HG02970 (cell line): ENCODE results near the gene PROM1.

Experiments used
- ATAC-seq: cut with Tn5 transposase; IDR thresholded peaks from one replicate; pipeline ENCODE4 v1.9.1; 2021; ENCODE audit warnings: mild to moderate bottlenecking, moderate library complexity, moderate number of reproducible peaks; ENCODE audit not compliant: unreplicated experiment, low FRiP score

The PROM1 gene

DNA sequence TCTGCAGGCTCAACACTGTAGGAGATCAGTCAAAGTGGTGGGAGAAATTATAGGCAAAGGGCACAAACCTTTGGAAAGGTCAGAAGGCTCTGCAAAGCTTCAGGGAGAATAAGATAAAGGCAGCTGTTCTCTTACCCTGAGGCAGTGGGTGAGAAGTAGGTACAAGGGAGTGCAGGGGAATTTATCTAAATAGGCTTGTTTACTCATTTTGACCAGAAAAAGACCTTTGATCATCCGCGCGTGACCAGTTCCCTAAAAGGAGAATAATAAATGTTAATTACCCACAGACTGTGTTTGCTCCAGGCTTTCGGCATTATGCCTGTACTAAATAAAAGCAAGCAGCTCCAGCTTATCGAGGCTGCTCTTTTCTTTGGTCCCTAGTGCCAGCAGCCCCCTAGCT lies 130.2 kb downstream of the PROM1 start:
- no peak for ATAC-seq

GRCh38 chr4:15951781-15952180 lies 132.0 kb downstream of the PROM1 start:
- no peak for ATAC-seq

- no peak for ATAC-seq
Observed at GRCh38 chr4:15948826-15949225, 135.0 kb downstream of the PROM1 start.

DNA sequence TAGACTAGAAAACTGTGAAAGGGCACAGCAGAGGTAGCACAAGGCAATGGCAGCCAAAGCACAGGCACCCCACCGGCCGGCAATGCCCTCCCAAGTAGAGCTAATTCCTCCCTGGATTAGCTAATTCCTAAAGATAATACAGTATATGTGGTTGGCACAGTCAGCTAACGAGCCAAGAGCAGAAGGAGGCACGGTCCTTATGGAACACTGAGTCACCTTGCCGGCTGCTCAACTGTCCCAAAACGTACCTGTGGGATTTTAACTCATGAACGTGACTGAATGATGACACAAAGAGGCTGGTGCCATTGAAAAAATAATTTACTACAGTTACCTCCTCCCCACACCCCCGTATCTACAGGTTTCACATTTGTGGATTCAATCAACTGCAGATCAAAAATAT lies 136.1 kb downstream of the PROM1 start:
- no peak for ATAC-seq

DNA sequence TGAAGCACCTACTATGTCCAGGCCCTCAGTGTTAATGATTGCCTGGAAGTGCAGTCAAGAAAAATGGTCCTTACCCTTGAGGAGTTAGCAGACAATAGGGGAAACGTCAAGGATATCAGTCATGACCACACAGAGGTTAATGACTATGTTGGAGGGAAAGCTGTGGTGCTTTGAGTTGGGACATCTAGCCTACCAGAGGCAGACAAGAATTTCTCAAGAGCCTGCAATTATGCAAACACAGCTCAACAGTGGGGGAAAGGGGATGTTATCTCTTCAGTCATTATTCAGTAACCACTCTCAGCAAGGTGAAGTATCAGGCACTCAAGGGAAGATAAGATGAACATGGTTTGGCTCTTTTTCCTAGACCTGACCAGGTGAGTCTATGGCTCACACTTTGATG lies 138.3 kb downstream of the PROM1 start:
- ATAC-seq = no peak

DNA sequence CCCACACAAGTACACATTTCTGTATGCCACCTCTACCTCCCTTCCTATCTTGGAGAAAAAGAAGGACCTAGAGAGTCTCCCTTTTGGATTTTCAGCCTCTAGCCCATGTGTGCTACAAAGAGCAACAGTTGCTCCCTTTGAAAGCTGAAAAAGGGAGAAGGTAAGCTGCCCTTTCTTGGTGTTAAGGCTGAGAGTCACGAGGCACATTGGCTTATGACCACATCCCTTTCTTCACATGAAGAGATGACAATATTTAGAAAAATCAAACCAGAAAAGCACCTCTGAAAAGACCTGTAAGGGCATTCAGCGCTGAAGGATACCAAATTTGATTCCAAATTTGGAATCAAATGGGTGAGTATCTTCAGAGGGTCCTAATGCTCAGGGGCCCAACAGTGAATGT lies 138.9 kb downstream of the PROM1 start:
- no peak for ATAC-seq

DNA sequence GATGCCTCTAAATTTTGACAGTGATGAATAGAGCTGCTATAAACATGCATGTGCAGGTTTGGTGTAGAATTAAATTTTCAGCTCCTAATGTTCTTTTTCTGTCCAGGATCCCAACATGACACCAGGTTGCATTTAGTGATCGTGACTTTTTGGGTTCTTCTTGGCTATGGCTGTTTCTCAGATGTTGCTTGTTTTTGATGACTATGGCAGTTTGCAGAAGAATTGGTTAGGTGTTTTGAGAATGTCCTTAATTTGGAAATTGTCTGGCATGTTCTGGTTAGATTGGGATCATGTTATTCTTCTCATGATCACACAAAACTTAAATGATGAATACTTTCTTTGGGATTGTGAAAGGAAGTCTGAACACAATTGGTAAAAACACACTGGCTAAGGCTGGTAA lies 141.5 kb downstream of the PROM1 start:
- no peak for ATAC-seq

GRCh38 chr4:15938640-15939039 lies 145.2 kb downstream of the PROM1 start, which contains the start of gene FGFBP1:
FGFBP1 (minus strand) TSS chr4:15938740; CDS start chr4:15936632, 2,108 bp downstream.
- ATAC-seq = no peak

DNA sequence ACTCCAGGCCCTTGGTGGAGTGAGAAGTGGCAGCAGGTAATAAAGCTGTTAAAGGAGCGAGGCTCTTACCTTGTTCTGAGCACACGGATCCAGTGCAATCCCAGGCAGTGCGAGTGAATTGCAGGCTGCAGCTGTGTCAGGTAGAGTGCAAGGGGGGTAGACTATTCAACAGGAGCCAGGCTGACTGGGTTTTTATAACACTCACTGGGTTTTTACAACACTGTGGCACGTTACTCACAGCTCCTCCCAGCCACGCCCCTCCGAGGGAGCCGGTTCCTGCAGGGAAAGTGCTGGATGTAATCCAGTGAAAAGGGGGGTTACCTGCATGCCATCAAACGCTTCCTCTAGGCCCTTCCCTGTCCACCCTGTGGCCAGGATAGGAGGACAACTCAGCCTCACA lies 145.6 kb downstream of the PROM1 start:
- no peak for ATAC-seq

- ATAC-seq = no peak
Observed at GRCh38 chr4:15936495-15936894, 147.3 kb downstream of the PROM1 start.

GRCh38 chr4:15935504-15936402 lies 148.1 kb downstream of the PROM1 start:
- no peak for ATAC-seq

DNA sequence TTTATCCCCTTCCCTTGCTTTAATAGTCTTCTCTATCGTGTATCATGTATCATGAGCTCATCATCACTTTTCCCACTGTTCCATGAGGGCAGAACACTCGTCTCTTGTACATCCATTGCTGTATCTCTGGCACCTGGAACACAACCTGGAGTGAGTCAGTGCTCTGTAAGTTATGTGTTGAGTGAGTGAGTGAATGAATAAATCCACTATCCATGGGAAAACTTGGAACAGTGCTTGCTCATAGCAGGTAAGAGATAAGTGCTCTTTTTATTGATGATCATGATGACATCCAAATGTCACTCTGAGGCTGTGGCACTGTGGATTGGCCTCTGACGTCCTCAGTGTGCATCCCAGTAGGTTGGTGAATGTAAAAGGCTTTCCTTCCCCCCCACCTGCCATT lies 149.6 kb downstream of the PROM1 start:
- no peak for ATAC-seq

GRCh38 chr4:15931451-15932210 lies 152.2 kb downstream of the PROM1 start:
- no peak for ATAC-seq

GRCh38 chr4:15930314-15930713 lies 153.5 kb downstream of the PROM1 start:
- no peak for ATAC-seq

DNA sequence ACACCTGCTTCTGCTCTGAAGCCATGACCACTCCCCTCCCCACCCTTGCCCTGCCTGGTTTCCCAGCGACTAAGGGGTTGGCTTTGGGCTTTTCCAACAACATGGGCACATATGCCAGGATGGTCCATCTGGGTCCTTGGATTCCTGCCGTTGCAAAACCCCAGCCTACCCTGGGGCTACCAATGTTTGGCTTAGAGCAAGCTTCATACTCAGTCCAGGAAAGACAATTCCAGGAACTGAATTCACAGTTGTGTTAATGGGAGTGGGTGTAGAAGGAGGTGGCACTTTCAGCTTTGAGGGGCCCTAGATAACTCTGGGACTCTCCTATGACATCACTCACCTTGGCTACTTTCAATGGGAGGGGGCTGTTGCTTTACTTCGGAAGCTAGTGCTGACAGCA lies 154.3 kb downstream of the PROM1 start:
- ATAC-seq = no peak

GRCh38 chr4:15928883-15929282 lies 154.9 kb downstream of the PROM1 start:
- ATAC-seq = no peak

DNA sequence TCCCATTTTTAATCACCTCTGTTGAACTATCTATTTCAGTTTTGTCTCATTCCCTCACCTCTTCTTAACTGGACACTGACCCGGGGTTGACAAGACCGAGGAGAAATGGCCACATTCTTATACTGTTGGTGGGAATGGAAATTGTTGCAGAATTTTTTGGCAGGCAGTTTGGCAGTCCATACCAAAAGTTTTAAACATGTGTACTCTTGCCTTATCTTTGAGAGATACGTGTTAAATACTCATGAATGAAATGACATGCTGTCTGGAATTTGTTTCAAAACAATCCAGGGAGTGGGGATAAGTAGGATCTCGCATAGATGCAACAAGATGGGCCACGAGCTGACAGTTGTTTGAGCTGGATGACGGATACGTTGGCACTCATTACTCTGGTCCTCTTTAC lies 157.3 kb downstream of the PROM1 start:
- no peak for ATAC-seq

- ATAC-seq = no peak
Observed at GRCh38 chr4:15925830-15926229, 158.0 kb downstream of the PROM1 start.

DNA sequence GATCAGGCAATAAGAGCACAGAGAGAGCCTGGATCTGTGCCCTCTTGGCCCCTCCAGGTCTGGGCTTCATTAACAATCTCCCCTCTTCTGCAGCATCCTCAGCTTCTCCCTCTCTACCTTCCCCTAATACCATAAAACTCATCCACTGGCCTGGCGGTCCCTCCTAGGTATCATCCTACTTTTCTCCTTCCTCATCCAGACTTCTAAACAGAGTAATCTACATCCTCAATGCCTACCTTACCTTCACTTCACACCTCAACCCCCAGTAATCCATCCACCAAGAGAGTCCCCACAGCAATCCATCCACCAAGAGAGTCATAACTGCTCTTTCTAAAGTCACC lies 162.3 kb downstream of the PROM1 start:
- no peak for ATAC-seq

- ATAC-seq = no peak
Observed at GRCh38 chr4:15920723-15921591, 162.9 kb downstream of the PROM1 start.
